Measurements from ENCODE around the gene CRADD.

The CRADD gene

GRCh38 chr12:93762059-93762719, 85.0 kb downstream of the CRADD start:
- FAIRE-seq (no peak), DNase-seq (ENCODE audit: insufficient read length, low spot score) (no peak)
- TF ChIP-seq CTCF (IDR thresholded peaks at IDR 0.05; ENCODE audit: insufficient read depth, missing control alignments), result no peak

- FAIRE-seq (no peak), DNase-seq (ENCODE audit: insufficient read length, low spot score) (no peak)
- no peak for TF ChIP-seq CTCF (IDR thresholded peaks at IDR 0.05; ENCODE audit: insufficient read depth, missing control alignments)
These were observed 85.9 kb downstream of the CRADD start for GRCh38 chr12:93762912-93763553.

GRCh38 chr12:93763746-93764147, 86.6 kb downstream of the CRADD start:
- FAIRE-seq, result no peak
- no peak for DNase-seq (ENCODE audit: insufficient read length, low spot score)
- no peak for TF ChIP-seq CTCF (IDR thresholded peaks at IDR 0.05; ENCODE audit: insufficient read depth, missing control alignments)

GRCh38 chr12:93766371-93766770, 89.2 kb downstream of the CRADD start:
- DNase-seq (ENCODE audit: insufficient read length, low spot score) (no peak), FAIRE-seq (no peak)
- TF ChIP-seq CTCF (IDR thresholded peaks at IDR 0.05; ENCODE audit: insufficient read depth, missing control alignments), result no peak

- peak; percentile 34 for TF ChIP-seq CTCF (IDR thresholded peaks at IDR 0.05; ENCODE audit: insufficient read depth, missing control alignments)
- no peak for FAIRE-seq
These were observed 89.8 kb downstream of the CRADD start for GRCh38 chr12:93766796-93767523.

GRCh38 chr12:93767524-93767863, 90.3 kb downstream of the CRADD start:
- no peak for TF ChIP-seq CTCF (IDR thresholded peaks at IDR 0.05; ENCODE audit: insufficient read depth, missing control alignments)
- peak; percentile 94 for FAIRE-seq
- DNase-seq (ENCODE audit: insufficient read length, low spot score), result no peak

More at GRCh38 chr12:93766796-93767523, 89.8 kb downstream of the CRADD start:
- no peak for DNase-seq (ENCODE audit: insufficient read length, low spot score)
